Right renal cortex interstitium (tissue), 3 donors: Measurements from ENCODE around the gene MDFIC. TPM values are rescaled to one million over a fixed set of nuclear protein-coding genes. Genes with fewer than 3 reads are reported as not detected.

ENCODE experiments used
- DNase-seq, 3 donors: peaks; one replicate each; pipeline ENCODE4 v3.0.0-alpha.2; 2013; ENCODE audit warnings: low read depth in 3 of 3, low spot score in 2 of 3
- polyA plus RNA-seq, 3 donors: library from polyadenylated mRNA; unstranded; fragments of 120-200 nt; gene quantifications; one replicate each; pipeline ENCODE4 v1.2.1, GENCODE V29; 2013; ENCODE audit not compliant: insufficient read length in 3 of 3

The MDFIC gene
- polyA plus RNA-seq, 3 donors: 31.7 to 32.0 (median 31.7) TPM

- no peak for DNase-seq
Observed at GRCh38 chr7:115034515-115034914, 112.6 kb downstream of the MDFIC start.

DNA sequence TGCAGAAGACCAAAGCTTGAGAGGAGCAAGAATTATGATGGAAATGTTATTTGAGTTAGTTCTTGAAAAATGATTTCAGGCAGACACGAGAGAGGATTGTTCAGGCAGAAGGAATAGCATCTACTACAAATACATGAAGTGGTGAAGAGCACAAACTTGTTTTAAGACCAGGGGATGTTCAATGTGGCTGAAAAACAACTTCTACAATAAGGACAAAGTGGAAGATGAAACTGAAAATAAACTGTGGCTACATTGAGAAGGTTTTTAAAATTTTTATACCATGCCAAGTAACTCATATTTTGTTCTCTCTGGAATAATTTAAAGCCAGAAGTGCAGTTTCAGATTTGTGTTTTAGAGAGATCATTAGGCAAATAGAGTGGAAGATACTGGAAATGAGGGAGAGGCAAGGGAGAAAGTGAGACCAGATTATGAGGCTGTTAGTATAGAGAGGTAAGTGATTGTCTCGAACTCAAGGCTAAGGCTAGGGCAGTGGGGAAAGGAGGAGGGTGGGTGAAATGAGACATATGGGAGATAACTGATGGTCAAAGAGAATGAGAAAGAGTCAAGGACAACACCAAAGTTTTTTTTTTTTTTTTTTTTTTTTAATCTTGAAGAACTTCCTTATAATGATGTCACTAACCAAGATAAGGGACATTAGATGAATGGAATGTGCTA, 115.4 kb downstream of the MDFIC start:
- DNase-seq: no peak

DNA sequence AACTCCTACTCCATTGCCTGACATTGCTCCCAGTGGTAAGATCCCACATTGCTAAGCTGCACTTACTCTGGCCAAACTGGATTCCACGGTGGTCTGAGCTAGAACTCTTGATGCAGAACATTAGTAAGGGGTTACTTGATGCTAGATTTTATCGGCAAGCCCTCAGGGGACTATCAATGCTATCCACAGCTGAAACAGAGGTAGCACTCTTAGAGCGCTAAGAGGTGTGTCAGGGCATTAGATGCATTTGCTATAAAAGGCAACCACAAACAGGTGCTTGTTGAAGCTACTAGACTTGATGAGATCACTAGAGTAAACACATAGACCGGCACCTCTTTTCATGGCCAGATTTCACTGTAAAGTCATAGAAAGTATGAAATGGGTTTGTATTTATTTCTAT, 116.3 kb downstream of the MDFIC start:
- no peak for DNase-seq

GRCh38 chr7:115040057-115040456, 118.2 kb downstream of the MDFIC start:
- DNase-seq: no peak

- no peak for DNase-seq
Observed at GRCh38 chr7:115040495-115040894, 118.6 kb downstream of the MDFIC start.

GRCh38 chr7:115042596-115042995, 120.7 kb downstream of the MDFIC start:
- DNase-seq: no peak

- no peak for DNase-seq
Observed at GRCh38 chr7:115043605-115044004, 121.7 kb downstream of the MDFIC start.

- no peak for DNase-seq
Observed at GRCh38 chr7:115044224-115044623, 122.3 kb downstream of the MDFIC start.

DNA sequence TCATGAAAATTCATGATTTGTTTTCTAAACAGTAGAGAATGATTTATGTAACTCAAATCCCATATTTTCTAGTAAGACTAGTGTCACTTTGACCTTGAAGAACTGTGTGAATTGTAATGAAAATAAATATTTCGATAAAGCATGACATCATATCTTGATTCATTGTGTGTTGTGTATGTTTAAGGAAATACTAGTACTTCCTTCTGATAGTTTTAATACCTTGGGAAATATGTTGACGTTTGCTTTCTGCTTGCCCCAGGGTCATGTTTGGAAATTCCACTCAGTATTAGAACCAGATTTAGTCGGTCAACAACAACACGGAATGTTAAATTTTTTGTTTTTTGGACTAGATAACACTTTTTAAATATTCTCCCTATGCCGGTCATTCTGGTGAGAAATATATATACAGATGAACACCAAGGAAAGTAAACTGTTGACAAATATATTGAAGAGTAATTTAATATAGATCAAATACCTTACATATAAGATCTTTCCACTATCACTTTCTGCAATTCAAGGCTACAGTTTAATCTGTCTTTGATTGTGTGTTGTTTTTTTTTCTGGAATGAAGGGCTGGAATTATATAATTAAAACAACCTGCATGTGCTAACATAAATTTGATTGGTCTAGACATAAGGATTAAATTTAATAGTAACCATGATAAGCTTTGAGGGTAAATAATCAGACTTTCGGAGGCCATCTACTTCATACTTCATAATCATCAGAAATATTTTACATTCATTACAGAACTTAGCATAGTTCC, 126.2 kb downstream of the MDFIC start:
- DNase-seq: no peak

DNA sequence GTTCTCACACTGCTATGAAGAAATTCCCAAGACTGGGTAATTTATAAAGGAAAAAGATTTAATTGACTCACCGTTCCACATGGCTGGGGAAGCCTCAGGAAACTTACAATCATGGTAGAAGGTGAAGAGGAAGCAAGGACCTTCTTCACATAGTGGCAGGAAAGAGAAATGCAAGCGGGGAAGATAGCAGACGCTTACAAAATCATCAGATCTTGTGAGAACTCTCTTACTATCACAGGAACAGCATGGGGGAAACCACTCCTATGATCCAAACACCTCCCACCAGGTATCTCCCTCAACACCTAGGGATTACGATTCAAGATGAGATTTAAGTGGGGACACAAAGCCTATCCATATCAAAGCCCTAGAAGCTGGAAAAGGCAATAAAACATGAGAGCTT, 130.8 kb downstream of the MDFIC start:
- DNase-seq: no peak

GRCh38 chr7:115054478-115055065, 132.7 kb downstream of the MDFIC start:
- DNase-seq: no peak

DNA sequence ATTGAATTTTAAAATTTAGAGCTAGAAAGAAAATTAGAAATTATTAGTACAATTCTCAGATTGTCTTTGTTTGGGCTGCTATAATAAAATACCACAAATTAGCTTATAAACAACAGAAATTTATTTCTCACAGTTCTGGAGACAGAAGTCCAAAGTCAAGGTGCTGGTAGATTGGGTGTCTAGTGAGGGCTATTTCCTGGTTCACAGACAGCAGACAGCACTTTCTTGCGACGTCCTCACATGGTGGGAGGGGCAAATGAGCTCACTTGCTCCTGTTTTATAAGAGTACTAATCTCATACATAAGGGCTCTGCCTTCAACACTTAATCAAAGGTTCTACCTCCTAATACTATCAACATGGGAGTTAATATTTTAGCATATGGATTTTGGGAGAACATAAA, 134.1 kb downstream of the MDFIC start:
- DNase-seq: no peak

DNA sequence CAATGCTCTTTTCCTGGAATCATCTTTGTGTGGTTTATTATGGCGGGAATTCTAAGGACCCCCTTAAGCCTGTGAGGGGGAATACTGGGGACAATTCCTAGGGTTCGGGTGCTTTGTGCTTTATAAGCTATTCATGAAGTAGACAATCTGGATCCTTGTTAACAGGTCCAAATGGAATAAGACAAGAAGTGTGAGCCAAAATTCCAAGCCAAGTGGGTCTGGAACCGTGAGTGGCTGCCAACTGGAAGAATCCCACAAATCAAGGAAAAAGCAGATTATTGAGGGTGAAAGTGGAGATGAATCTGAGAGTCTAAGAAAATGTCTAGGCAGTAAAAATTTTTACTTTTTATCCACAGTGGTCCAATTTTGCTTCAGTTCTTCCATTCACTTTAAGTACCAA, 136.8 kb downstream of the MDFIC start:
- DNase-seq: no peak

- peak in 1 of 3 donors; percentile 6 for DNase-seq
Observed at GRCh38 chr7:115059321-115059720, 137.4 kb downstream of the MDFIC start.

- DNase-seq: no peak
Observed at GRCh38 chr7:115060095-115060870, 138.4 kb downstream of the MDFIC start.

GRCh38 chr7:115066050-115066449, 144.2 kb downstream of the MDFIC start:
- DNase-seq: no peak

DNA sequence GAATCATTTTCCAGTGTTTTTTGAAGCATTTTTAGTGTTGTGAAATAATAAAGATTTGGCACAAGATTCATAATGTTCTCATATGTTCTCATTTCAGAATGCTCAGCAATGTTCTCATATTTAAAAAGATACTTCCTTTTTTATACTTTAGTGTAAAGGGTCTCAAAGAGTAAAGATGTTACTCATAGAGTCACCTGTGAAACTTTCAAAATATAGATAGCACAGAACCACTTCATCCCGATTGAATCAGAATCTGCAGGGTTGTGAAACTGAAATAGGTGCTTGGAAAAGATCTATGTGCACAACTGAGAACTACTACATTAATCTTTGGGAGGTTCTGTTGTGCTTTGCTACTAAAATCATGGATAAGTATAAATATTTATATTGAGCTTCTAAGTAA, 144.7 kb downstream of the MDFIC start:
- no peak for DNase-seq

DNA sequence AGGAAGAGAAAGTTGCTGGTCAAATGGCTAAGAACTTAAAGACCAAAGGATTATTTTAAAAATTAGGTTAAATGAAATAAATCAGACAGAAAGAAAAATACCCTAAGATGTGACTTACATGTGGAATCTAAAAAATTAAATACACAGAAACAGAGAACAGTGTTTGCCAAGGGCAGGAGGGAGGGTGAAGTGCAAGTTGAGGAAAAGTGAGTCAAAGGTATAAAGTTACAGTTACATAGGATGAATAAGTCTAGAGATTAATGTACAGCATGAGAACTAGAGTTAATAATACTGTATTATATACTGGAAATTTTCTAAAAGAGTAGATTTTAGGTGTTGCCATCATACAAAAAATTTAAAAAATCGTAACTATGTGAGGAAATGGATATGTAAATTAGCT, 146.3 kb downstream of the MDFIC start:
- no peak for DNase-seq
